ENCODE results near the gene GABRP.

- no peak for TF ChIP-seq MAX (IDR thresholded peaks at IDR 0.05; ENCODE audit: insufficient read depth, insufficient read length)
- no peak for TF ChIP-seq CTCF (IDR thresholded peaks at IDR 0.05; ENCODE audit: extremely low read depth in 1 of 2, insufficient read depth in 1 of 2, low read depth in 1 of 2, low read length in 2 of 2)
- TF ChIP-seq EZH2 (IDR thresholded peaks at IDR 0.05; ENCODE audit: borderline replicate concordance, low read depth, low read length, severe bottlenecking): no peak
- no peak for TF ChIP-seq POLR2AphosphoS5 (IDR thresholded peaks at IDR 0.05; ENCODE audit: insufficient read depth, low read depth, low read length)
- TF ChIP-seq JUN (IDR thresholded peaks at IDR 0.05; ENCODE audit: borderline replicate concordance, insufficient read depth, insufficient read length, low read depth): no peak
- no peak for TF ChIP-seq POLR2A (IDR thresholded peaks at IDR 0.05; ENCODE audit: low read depth, low read length)
- TF ChIP-seq FOS (IDR thresholded peaks at IDR 0.05; ENCODE audit: borderline replicate concordance, insufficient read depth, low read length): no peak
- TF ChIP-seq MYC (IDR thresholded peaks at IDR 0.05; ENCODE audit: low read depth, low read length): no peak
Measured at GRCh38 chr5:170787216-170787615, 3.7 kb downstream of the GABRP start.

Measured in endothelial cell of umbilical vein (primary cell).